GM23248 (cell line): ENCODE measurements around the gene S100A12. TPM values are rescaled to one million over a fixed set of nuclear protein-coding genes. Genes with fewer than 3 reads are reported as not detected.

Experiments used
- DNase-seq: peaks from one replicate; pipeline ENCODE4 v3.0.0-alpha.2; 2015
- H2AFZ ChIP-seq: fragments of 200-600 bp; sonication (generic); 2 replicates; pipeline ENCODE4 v1.6.1; 2016; ENCODE audit warnings: antibody characterized with exemption
- H3F3A ChIP-seq: fragments of 200-600 bp; sonication (generic); 2 replicates; pipeline ENCODE4 v1.6.1; 2016; ENCODE audit warnings: mild to moderate bottlenecking, antibody characterized with exemption, mixed run types; ENCODE audit not compliant: insufficient read depth
- H3K27ac ChIP-seq: fragments of 200-600 bp; sonication (generic); 2 replicates; pipeline ENCODE4 v1.5.1; 2016; ENCODE audit warnings: mild to moderate bottlenecking
- H3K27me3 ChIP-seq: fragments of 200-600 bp; sonication (generic); replicated peaks from 2 replicates; pipeline ENCODE4 v1.6.1; 2016; ENCODE audit warnings: mild to moderate bottlenecking; ENCODE audit not compliant: insufficient read depth
- H3K36me3 ChIP-seq: fragments of 200-600 bp; sonication (generic); 2 replicates; pipeline ENCODE4 v1.6.1; 2016; ENCODE audit warnings: low read depth, mild to moderate bottlenecking
- H3K4me1 ChIP-seq: fragments of 200-600 bp; sonication (generic); 2 replicates; pipeline ENCODE4 v1.6.1; 2016; ENCODE audit warnings: mild to moderate bottlenecking; ENCODE audit not compliant: insufficient read depth
- H3K4me2 ChIP-seq: fragments of 200-600 bp; sonication (generic); one replicate; pipeline ENCODE4 v1.6.1; 2016; ENCODE audit warnings: mild to moderate bottlenecking; ENCODE audit not compliant: unreplicated experiment
- H3K4me3 ChIP-seq: fragments of 200-600 bp; sonication (generic); 2 replicates; pipeline ENCODE4 v1.5.1; 2016; ENCODE audit warnings: mild to moderate bottlenecking
- H3K79me2 ChIP-seq: fragments of 200-600 bp; sonication (generic); 2 replicates; pipeline ENCODE4 v1.6.1; 2016; ENCODE audit warnings: mild to moderate bottlenecking; ENCODE audit not compliant: insufficient read depth
- H3K9ac ChIP-seq: fragments of 200-600 bp; sonication (generic); 2 replicates; pipeline ENCODE4 v1.6.1; 2016; ENCODE audit warnings: mild to moderate bottlenecking
- H3K9me2 ChIP-seq: fragments of 200-600 bp; sonication (generic); 2 replicates; pipeline ENCODE4 v1.6.1; 2016; ENCODE audit warnings: mixed run types, mild to moderate bottlenecking, moderate library complexity; ENCODE audit not compliant: insufficient read depth
- H3K9me3 ChIP-seq: fragments of 200-600 bp; sonication (generic); one replicate; pipeline ENCODE4 v1.6.1; 2017; ENCODE audit warnings: low read depth
- H4K20me1 ChIP-seq: fragments of 200-600 bp; sonication (generic); 2 replicates; pipeline ENCODE4 v1.6.0; 2016; ENCODE audit not compliant: insufficient read depth
- EZH2 ChIP-seq: fragments of 200-600 bp; sonication (generic); IDR thresholded peaks from 2 replicates; pipeline ENCODE4 v1.6.1; 2018; ENCODE audit warnings: antibody characterized with exemption, mild to moderate bottlenecking; ENCODE audit not compliant: insufficient read depth, poor library complexity, severe bottlenecking
- EZH2phosphoT487 ChIP-seq: fragments of 200-600 bp; sonication (generic); IDR thresholded peaks from 2 replicates; pipeline ENCODE4 v1.6.1; 2018; ENCODE audit warnings: antibody characterized with exemption, moderate library complexity, mild to moderate bottlenecking, low read depth; ENCODE audit not compliant: insufficient read depth
- WGBS, 2 experiments: methylation state at CpG; one replicate each; pipeline ENCODE4 v1.1.6; 2015 to 2017; ENCODE audit warnings: low lambda C conversion rate in 2 of 2, low coverage in 1 of 2; ENCODE audit errors: missing lambda C conversion rate in 2 of 2; 5-methylcytosine and 5-hydroxymethylcytosine counted together
- in situ Hi-C: fragments of 300-500 bp; cut with MboI; formaldehyde crosslinking; loops from 2 replicates; pipeline ENCODE4 v1.15.0; 2020
- polyA plus RNA-seq: library from polyadenylated mRNA; unstranded; fragments of >200 nt; fragmentation: Nextera tagmentation; extraction: Ambion mirVana; gene quantifications from 2 replicates; pipeline ENCODE4 v1.2.1, GENCODE V29; 2016
- total RNA-seq: library from RNA; depleted of rRNA; stranded (reverse); fragments of >200 nt; shearing (Covaris generic); gene quantifications from 2 replicates; pipeline ENCODE4 v1.2.3, GENCODE V29; 2014

S100A12 gene
- total and polyA plus RNA-seq, 2 experiments from 2014 or later = not detected

DNA sequence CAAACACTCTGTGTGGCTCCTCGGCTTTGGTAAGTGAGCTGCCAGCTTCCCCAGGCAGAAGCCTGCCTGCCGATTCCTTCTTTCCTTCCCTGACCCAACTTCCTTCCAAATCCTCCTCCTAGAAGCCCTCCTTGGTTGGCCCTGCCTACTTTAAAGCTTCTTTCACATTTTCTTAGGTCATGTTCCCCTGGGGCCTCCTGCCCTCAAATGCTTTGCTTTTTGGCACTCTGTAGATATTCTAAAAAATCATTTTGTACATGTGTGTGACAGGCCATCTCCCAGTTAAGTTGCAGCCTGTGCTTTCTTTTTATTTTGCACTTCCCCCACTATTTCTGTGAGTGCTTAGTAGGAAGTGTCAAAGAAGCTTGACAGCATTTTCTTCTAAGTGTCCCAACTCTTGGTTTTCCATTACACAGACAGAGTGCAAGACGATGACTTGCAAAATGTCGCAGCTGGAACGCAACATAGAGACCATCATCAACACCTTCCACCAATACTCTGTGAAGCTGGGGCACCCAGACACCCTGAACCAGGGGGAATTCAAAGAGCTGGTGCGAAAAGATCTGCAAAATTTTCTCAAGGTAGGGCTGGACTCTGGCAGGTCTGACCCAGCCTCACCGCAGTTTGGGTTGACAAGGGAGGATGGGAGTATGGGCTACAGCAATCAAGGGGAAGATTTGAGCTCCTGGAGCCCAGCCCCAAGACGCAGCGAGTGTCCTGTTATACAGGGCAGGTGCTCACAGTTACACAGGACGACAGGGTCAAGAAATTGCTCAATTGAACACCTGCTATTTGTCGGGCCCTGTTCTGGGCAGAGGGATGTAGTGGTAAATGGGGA, 17.3 kb downstream of the S100A12 start, which contains the start of gene S100A9:
TSS of gene S100A9 (plus strand) at position 2 of the 838 bp plus-strand sequence. CDS start at position 432, 430 bp downstream.
- Histone ChIP-seq H4K20me1 (no peaks in the 10 kb centered on the region), H3K79me2 (no peaks in the 10 kb centered on the region), H3K9me3 (no peaks in the 10 kb centered on the region), H2AFZ (no peak within 1 kb of the TSS), H3K36me3 (no peaks in the 10 kb centered on the region), H3K4me2 (no peak within 1 kb of the TSS), H3K4me1 (no peaks in the 10 kb centered on the region), H3F3A (no peaks in the 10 kb centered on the region), H3K9me2 (no peaks in the 10 kb centered on the region), H3K4me3 (no peak within 1 kb of the TSS), H3K9ac (no peak within 1 kb of the TSS), H3K27ac (no peak within 1 kb of the TSS), H3K27me3 (peaks cover 5% of the 10 kb centered on the region)
- WGBS, 2 experiments = 50 to 53% methylated on average over 11 of the region's 11 CpGs
- TF ChIP-seq EZH2 = no peak
- no peak for TF ChIP-seq EZH2phosphoT487
- in situ Hi-C loops = loop anchor here (25.0 kb wide), 1 partner anchor 379 kb away; the partner anchor contains the start of gene INTS3
- DNase-seq = no peak

GRCh38 chr1:153357076-153357852, 18.2 kb downstream of the S100A12 start:
- Histone ChIP-seq H3K9me2 (no peaks in the 10 kb centered on the region), H3K79me2 (no peaks in the 10 kb centered on the region), H3F3A (no peaks in the 10 kb centered on the region), H3K4me2 (no peak overlapping the region), H3K36me3 (no peaks in the 10 kb centered on the region), H3K27ac (no peak overlapping the region), H4K20me1 (no peaks in the 10 kb centered on the region), H3K4me3 (no peak overlapping the region), H2AFZ (no peak overlapping the region), H3K27me3 (no peaks in the 10 kb centered on the region; the same call in none of the 2 replicates), H3K9me3 (no peaks in the 10 kb centered on the region), H3K4me1 (no peaks in the 10 kb centered on the region), H3K9ac (no peak overlapping the region)
- no peak for DNase-seq
- TF ChIP-seq EZH2 (no peak), EZH2phosphoT487 (no peak)
- 57 to 65% methylated on average over 10 of the region's 10 CpGs for WGBS, 2 experiments
- in situ Hi-C loops = loop anchor here (25.0 kb wide), 1 partner anchor 380 kb away; the partner anchor contains the start of gene INTS3

DNA sequence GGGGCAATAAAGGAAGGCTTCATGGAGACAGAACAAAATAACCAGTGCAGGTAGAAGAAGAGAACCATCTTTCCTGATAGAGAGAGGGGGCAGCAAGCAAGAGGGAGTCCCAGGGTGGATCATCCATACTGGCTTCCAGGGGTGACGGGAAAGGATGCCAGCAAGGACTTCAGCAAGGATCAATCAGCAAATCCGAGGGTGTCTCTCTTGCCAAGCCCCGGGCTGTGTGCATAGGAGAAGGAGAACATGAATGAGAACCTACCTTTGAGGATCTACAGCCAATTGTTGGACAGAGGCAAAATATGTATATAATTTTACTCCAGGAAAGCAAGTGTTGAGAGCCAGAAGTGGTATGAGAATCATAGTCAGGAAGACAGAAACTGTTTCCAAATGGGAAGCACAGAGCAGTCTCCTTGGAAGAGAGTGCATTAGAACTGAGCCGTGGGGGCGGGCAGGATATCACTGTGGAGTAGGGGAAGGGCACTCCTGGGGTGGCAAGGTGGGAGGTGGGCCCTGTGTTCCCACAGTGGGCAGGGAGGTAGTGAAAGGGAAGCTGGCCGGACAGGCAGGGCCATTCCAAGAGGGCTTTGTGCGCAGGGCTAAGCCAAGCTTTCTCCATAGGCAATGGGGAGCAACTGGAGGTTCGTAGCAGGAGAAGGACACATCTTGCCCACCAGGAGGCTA, 18.9 kb downstream of the S100A12 start:
- TF ChIP-seq EZH2 (no peak), EZH2phosphoT487 (no peak)
- Histone ChIP-seq H3K4me2 (no peak overlapping the region), H4K20me1 (no peaks in the 10 kb centered on the region), H3K9me2 (no peaks in the 10 kb centered on the region), H3K9me3 (no peaks in the 10 kb centered on the region), H2AFZ (no peak overlapping the region), H3K4me1 (no peaks in the 10 kb centered on the region), H3K4me3 (no peak overlapping the region), H3K36me3 (no peaks in the 10 kb centered on the region), H3F3A (no peaks in the 10 kb centered on the region), H3K79me2 (no peaks in the 10 kb centered on the region), H3K9ac (no peak overlapping the region), H3K27ac (no peak overlapping the region), H3K27me3 (peaks cover 6% of the 10 kb centered on the region)
- WGBS, 2 experiments = 49 to 59% methylated on average over 7 to 8 of the region's 8 CpGs
- no peak for DNase-seq
- in situ Hi-C loops = loop anchor here (25.0 kb wide), 1 partner anchor 381 kb away; the partner anchor contains the start of gene INTS3
